ENCODE results near the gene PTH1R. TPM values are rescaled to one million over a fixed set of nuclear protein-coding genes. Genes with fewer than 3 reads are reported as not detected.

Gene PTH1R
- total and polyA plus RNA-seq, 4 donors: 7.8 to 25.0 (median 13.0) TPM

- 87% methylated on average over 4 of the region's 4 CpGs for WGBS (ENCODE audit: insufficient coverage)
- Histone ChIP-seq H3K27ac (ENCODE audit: low read depth, low read length) (no peak overlapping the region), H3K36me3 (ENCODE audit: control insufficient read depth, insufficient read depth, low read length) (peaks cover 2% of the 10 kb centered on the region), H3K27me3 (ENCODE audit: control insufficient read depth, insufficient read depth, low read length) (peaks cover 9% of the 10 kb centered on the region), H3K4me1 (ENCODE audit: control insufficient read depth, insufficient read depth, low read length) (peaks cover 41% of the 10 kb centered on the region), H3K4me3 (ENCODE audit: low read depth, low read length) (no peak overlapping the region), H3K9me3 (ENCODE audit: control insufficient read depth, insufficient read depth, low read length) (no peaks in the 10 kb centered on the region)
- no peak for DNase-seq (ENCODE audit: low read depth in 4 of 6, low spot score in 6 of 6)
These were observed 18.2 kb downstream of the PTH1R start for GRCh38 chr3:46895761-46896160.

GRCh38 chr3:46896386-46896785 lies 18.9 kb downstream of the PTH1R start:
- H3K27ac ChIP-seq (ENCODE audit: low read depth, low read length): no peak overlapping the region
- 86% methylated on average over 5 of the region's 5 CpGs for WGBS (ENCODE audit: insufficient coverage)
- H3K27me3 ChIP-seq (ENCODE audit: control insufficient read depth, insufficient read depth, low read length): peaks cover 9% of the 10 kb centered on the region
- no peak for DNase-seq (ENCODE audit: low read depth in 4 of 6, low spot score in 6 of 6)
- H3K36me3 ChIP-seq (ENCODE audit: control insufficient read depth, insufficient read depth, low read length): peaks cover 3% of the 10 kb centered on the region
- H3K4me1 ChIP-seq (ENCODE audit: control insufficient read depth, insufficient read depth, low read length): peaks cover 41% of the 10 kb centered on the region
- no peaks in the 10 kb centered on the region for H3K9me3 ChIP-seq (ENCODE audit: control insufficient read depth, insufficient read depth, low read length)
- no peak overlapping the region for H3K4me3 ChIP-seq (ENCODE audit: low read depth, low read length)

GRCh38 chr3:46897031-46897430 lies 19.5 kb downstream of the PTH1R start:
- WGBS (ENCODE audit: insufficient coverage): 100% methylated on average over 2 of the region's 2 CpGs
- peaks cover 9% of the 10 kb centered on the region for H3K27me3 ChIP-seq (ENCODE audit: control insufficient read depth, insufficient read depth, low read length)
- peaks cover 36% of the 10 kb centered on the region for H3K4me1 ChIP-seq (ENCODE audit: control insufficient read depth, insufficient read depth, low read length)
- H3K27ac ChIP-seq (ENCODE audit: low read depth, low read length): no peak overlapping the region
- H3K9me3 ChIP-seq (ENCODE audit: control insufficient read depth, insufficient read depth, low read length): no peaks in the 10 kb centered on the region
- no peak overlapping the region for H3K4me3 ChIP-seq (ENCODE audit: low read depth, low read length)
- H3K36me3 ChIP-seq (ENCODE audit: control insufficient read depth, insufficient read depth, low read length): peaks cover 7% of the 10 kb centered on the region
- no peak for DNase-seq (ENCODE audit: low read depth in 4 of 6, low spot score in 6 of 6)

GRCh38 chr3:46897829-46898320 lies 20.4 kb downstream of the PTH1R start:
- H3K4me3 ChIP-seq (ENCODE audit: low read depth, low read length): no peak overlapping the region
- DNase-seq (ENCODE audit: low read depth in 4 of 6, low spot score in 6 of 6): no peak
- H3K27ac ChIP-seq (ENCODE audit: low read depth, low read length): no peak overlapping the region
- H3K27me3 ChIP-seq (ENCODE audit: control insufficient read depth, insufficient read depth, low read length): peaks cover 9% of the 10 kb centered on the region
- WGBS (ENCODE audit: insufficient coverage): 51% methylated on average over 13 of the region's 15 CpGs
- peaks cover 28% of the 10 kb centered on the region for H3K4me1 ChIP-seq (ENCODE audit: control insufficient read depth, insufficient read depth, low read length)
- peaks cover 7% of the 10 kb centered on the region for H3K36me3 ChIP-seq (ENCODE audit: control insufficient read depth, insufficient read depth, low read length)
- no peaks in the 10 kb centered on the region for H3K9me3 ChIP-seq (ENCODE audit: control insufficient read depth, insufficient read depth, low read length)

GRCh38 chr3:46898321-46899150 lies 21.0 kb downstream of the PTH1R start:
- Histone ChIP-seq H3K9me3 (ENCODE audit: control insufficient read depth, insufficient read depth, low read length) (no peaks in the 10 kb centered on the region), H3K36me3 (ENCODE audit: control insufficient read depth, insufficient read depth, low read length) (peaks cover 10% of the 10 kb centered on the region), H3K27me3 (ENCODE audit: control insufficient read depth, insufficient read depth, low read length) (peaks cover 9% of the 10 kb centered on the region), H3K4me3 (ENCODE audit: low read depth, low read length) (no peak overlapping the region), H3K4me1 (ENCODE audit: control insufficient read depth, insufficient read depth, low read length) (peaks cover 21% of the 10 kb centered on the region), H3K27ac (ENCODE audit: low read depth, low read length) (no peak overlapping the region)
- WGBS (ENCODE audit: insufficient coverage): 10% methylated on average over 60 of the region's 71 CpGs
- DNase-seq (ENCODE audit: low read depth in 4 of 6, low spot score in 6 of 6): peak in 1 of 6 donors; percentile 77

- H3K4me3 ChIP-seq (ENCODE audit: low read depth, low read length): no peak overlapping the region
These were observed 21.9 kb downstream of the PTH1R start for GRCh38 chr3:46899151-46900006.

GRCh38 chr3:46900007-46900292 lies 22.4 kb downstream of the PTH1R start:
- peak in 1 of 6 donors; percentile 49 for DNase-seq (ENCODE audit: low read depth in 4 of 6, low spot score in 6 of 6)
- peaks cover 9% of the 10 kb centered on the region for H3K27me3 ChIP-seq (ENCODE audit: control insufficient read depth, insufficient read depth, low read length)
- WGBS (ENCODE audit: insufficient coverage): 51% methylated on average over 4 of the region's 5 CpGs

More at GRCh38 chr3:46899151-46900006, 21.9 kb downstream of the PTH1R start:
- no peak for DNase-seq (ENCODE audit: low read depth in 4 of 6, low spot score in 6 of 6)
- no peak overlapping the region for H3K27ac ChIP-seq (ENCODE audit: low read depth, low read length)
- peaks cover 20% of the 10 kb centered on the region for H3K4me1 ChIP-seq (ENCODE audit: control insufficient read depth, insufficient read depth, low read length)
- H3K9me3 ChIP-seq (ENCODE audit: control insufficient read depth, insufficient read depth, low read length): no peaks in the 10 kb centered on the region
- H3K27me3 ChIP-seq (ENCODE audit: control insufficient read depth, insufficient read depth, low read length): peaks cover 9% of the 10 kb centered on the region
- peaks cover 10% of the 10 kb centered on the region for H3K36me3 ChIP-seq (ENCODE audit: control insufficient read depth, insufficient read depth, low read length)
- WGBS (ENCODE audit: insufficient coverage): 84% methylated on average over 22 of the region's 22 CpGs

GRCh38 chr3:46900356-46900755 lies 22.8 kb downstream of the PTH1R start:
- peaks cover 20% of the 10 kb centered on the region for H3K4me1 ChIP-seq (ENCODE audit: control insufficient read depth, insufficient read depth, low read length)

More at GRCh38 chr3:46900007-46900292, 22.4 kb downstream of the PTH1R start:
- Histone ChIP-seq H3K4me3 (ENCODE audit: low read depth, low read length) (no peak overlapping the region), H3K9me3 (ENCODE audit: control insufficient read depth, insufficient read depth, low read length) (no peaks in the 10 kb centered on the region), H3K36me3 (ENCODE audit: control insufficient read depth, insufficient read depth, low read length) (peaks cover 10% of the 10 kb centered on the region), H3K4me1 (ENCODE audit: control insufficient read depth, insufficient read depth, low read length) (peaks cover 20% of the 10 kb centered on the region), H3K27ac (ENCODE audit: low read depth, low read length) (no peak overlapping the region)

GRCh38 chr3:46901061-46901460 lies 23.5 kb downstream of the PTH1R start:
- Histone ChIP-seq H3K4me3 (ENCODE audit: low read depth, low read length) (no peak overlapping the region), H3K9me3 (ENCODE audit: control insufficient read depth, insufficient read depth, low read length) (no peaks in the 10 kb centered on the region), H3K36me3 (ENCODE audit: control insufficient read depth, insufficient read depth, low read length) (peaks cover 10% of the 10 kb centered on the region), H3K27me3 (ENCODE audit: control insufficient read depth, insufficient read depth, low read length) (peaks cover 9% of the 10 kb centered on the region), H3K4me1 (ENCODE audit: control insufficient read depth, insufficient read depth, low read length) (peaks cover 20% of the 10 kb centered on the region), H3K27ac (ENCODE audit: low read depth, low read length) (no peak overlapping the region)
- no peak for DNase-seq (ENCODE audit: low read depth in 4 of 6, low spot score in 6 of 6)
- 85% methylated on average over 3 of the region's 3 CpGs for WGBS (ENCODE audit: insufficient coverage)

More at GRCh38 chr3:46900356-46900755, 22.8 kb downstream of the PTH1R start:
- no peaks in the 10 kb centered on the region for H3K9me3 ChIP-seq (ENCODE audit: control insufficient read depth, insufficient read depth, low read length)
- H3K36me3 ChIP-seq (ENCODE audit: control insufficient read depth, insufficient read depth, low read length): peaks cover 10% of the 10 kb centered on the region
- no peak overlapping the region for H3K4me3 ChIP-seq (ENCODE audit: low read depth, low read length)
- DNase-seq (ENCODE audit: low read depth in 4 of 6, low spot score in 6 of 6): no peak
- H3K27me3 ChIP-seq (ENCODE audit: control insufficient read depth, insufficient read depth, low read length): peaks cover 9% of the 10 kb centered on the region
- no peak overlapping the region for H3K27ac ChIP-seq (ENCODE audit: low read depth, low read length)
- no CpG with 5 or more reads among the region's 6 CpGs for WGBS (ENCODE audit: insufficient coverage)
